NCI-H2171 treated with DMSO at 0.1 percent for 48 hours (cell line): ENCODE data around the gene APOBEC2.

Experiments used
- DNase-seq: peaks from one replicate; lab custom pipeline; 2025; lab: John Stamatoyannopoulos, UW

APOBEC2 gene

GRCh38 chr6:41037107-41037900 lies 15.7 kb upstream of the APOBEC2 start:
- no peak for DNase-seq

- DNase-seq: no peak
Observed at GRCh38 chr6:41038205-41038604, 14.8 kb upstream of the APOBEC2 start.

GRCh38 chr6:41039060-41039998 lies 13.7 kb upstream of the APOBEC2 start, which contains the start of gene UNC5CL:
Gene UNC5CL, minus strand, starts transcription at chr6:41039221. Its CDS starts 4,147 bp downstream, at chr6:41035074.
- peak; percentile 52 for DNase-seq

GRCh38 chr6:41040101-41040939 lies 12.7 kb upstream of the APOBEC2 start:
- no peak for DNase-seq

GRCh38 chr6:41040940-41041536 lies 12.0 kb upstream of the APOBEC2 start:
- no peak for DNase-seq

- no peak for DNase-seq
Observed at GRCh38 chr6:41042226-41043055, 10.6 kb upstream of the APOBEC2 start, which contains the start of gene TSPO2. Gene TSPO2, plus strand, starts transcription at chr6:41042467. Its CDS starts 519 bp downstream, at chr6:41042986.

GRCh38 chr6:41043151-41043550 lies 9.9 kb upstream of the APOBEC2 start:
- DNase-seq: no peak

- no peak for DNase-seq
Observed at GRCh38 chr6:41045664-41046063, 7.3 kb upstream of the APOBEC2 start.

GRCh38 chr6:41046084-41046483 lies 6.9 kb upstream of the APOBEC2 start:
- DNase-seq: no peak

GRCh38 chr6:41047306-41047705 lies 5.7 kb upstream of the APOBEC2 start:
- DNase-seq: no peak

GRCh38 chr6:41047745-41048732 lies 5.0 kb upstream of the APOBEC2 start:
- DNase-seq: no peak

- no peak for DNase-seq
Observed at GRCh38 chr6:41049521-41049920, 3.5 kb upstream of the APOBEC2 start.

GRCh38 chr6:41049955-41050354 lies 3.0 kb upstream of the APOBEC2 start:
- DNase-seq: no peak

- no peak for DNase-seq
Observed at GRCh38 chr6:41050536-41050935, 2.5 kb upstream of the APOBEC2 start.

GRCh38 chr6:41051873-41052272 lies 1.1 kb upstream of the APOBEC2 start:
- DNase-seq: no peak

GRCh38 chr6:41054511-41054910 lies 1.5 kb downstream of the APOBEC2 start:
- no peak for DNase-seq

- DNase-seq: peak; percentile 88
Observed at GRCh38 chr6:41055149-41055548, 2.1 kb downstream of the APOBEC2 start.

- no peak for DNase-seq
Observed at GRCh38 chr6:41056768-41057490, 3.9 kb downstream of the APOBEC2 start.

GRCh38 chr6:41058783-41059181 lies 5.8 kb downstream of the APOBEC2 start:
- DNase-seq: no peak
